Adrenal gland (tissue), 12 donors: ENCODE results near the gene HSPB3. TPM values are rescaled to one million over a fixed set of nuclear protein-coding genes. Genes with fewer than 3 reads are reported as not detected.
A peak's percentile ranks its signal among the peaks of the same experiment; 100 is the strongest.
"Not testable (repeated sequence)": the region's sequence is repeated elsewhere in the genome, so short reads cannot be mapped to it uniquely, and the experiment has no call there.

Source experiments
- DNase-seq, 7 donors: peaks; one replicate each; pipeline ENCODE4 v3.0.0-alpha.2; 2019 to 2020
- H3K27ac ChIP-seq, 5 donors: fragments of 200-600 bp; sonication (generic) in 4 of 5; 1 replicate in 3 of 5; 2 replicates in 2 of 5; pipeline versions ENCODE4 v1.5.1 to v1.8.0; 2016 to 2020; ENCODE audit warnings: mild to moderate bottlenecking in 1 of 5
- H3K27me3 ChIP-seq: fragments of 200-600 bp; 2 replicates; pipeline ENCODE4 v1.8.0; 2021
- H3K36me3 ChIP-seq, 2 donors: fragments of 200-600 bp; replicated peaks in 1 of 2; 1 replicate in 1 of 2; 2 replicates in 1 of 2; pipeline versions ENCODE4 v1.5.1 to v1.8.0; 2018 to 2022
- H3K4me1 ChIP-seq, 2 donors: fragments of 200-600 bp; replicated peaks in 1 of 2; 1 replicate in 1 of 2; 2 replicates in 1 of 2; pipeline versions ENCODE4 v1.5.1 to v1.8.0; 2018 to 2021
- H3K4me3 ChIP-seq, 4 donors: fragments of 200-600 bp; sonication (generic) in 3 of 4; one replicate each; pipeline ENCODE4 v1.5.1; 2016 to 2018
- H3K9me3 ChIP-seq, 3 donors: fragments of 200-600 bp; sonication (generic) in 1 of 3; replicated peaks in 1 of 3; 1 replicate in 2 of 3; 2 replicates in 1 of 3; pipeline versions ENCODE4 v1.5.1 to v1.8.0; 2016 to 2021
- POLR2A ChIP-seq, 2 donors: fragments of 450-650 bp; IDR thresholded peaks; one replicate each; pipeline ENCODE4 v1.6.1; 2017; ENCODE audit warnings: antibody characterized with exemption in 2 of 2, mild to moderate bottlenecking in 2 of 2, moderate library complexity in 1 of 2
- WGBS, 4 donors: extraction: QIAGEN DNeasy Blood & Tissue Kit in 2 of 4; methylation state at CpG; one replicate each; pipeline versions ENCODE4 v1.1.5 to v1.1.7; 2013 to 2017; 5-methylcytosine and 5-hydroxymethylcytosine counted together
- intact Hi-C, 2 donors: fragments of 100-400 bp; cut with DNase I; formaldehyde crosslinking; loops; one replicate each; pipeline versions ENCODE4 v1.14.1 to v1.15.0; 2022 to 2023
- polyA plus RNA-seq, 3 donors: library from polyadenylated mRNA; stranded (reverse); fragments of 200-250 nt in 2 of 3; fragments of 350-450 nt in 1 of 3; fragmentation: Illumina TruSeq in 1 of 3; extraction: RNeasy Lipid Tissue Mini Kit (QIAGEN cat#74804) in 1 of 3; gene quantifications; one replicate each; pipeline ENCODE4 v1.2.3, GENCODE V29; 2013 to 2014
- total RNA-seq, 9 donors: library from RNA; depleted of rRNA in 4 of 9; stranded (reverse); fragments of >200 nt in 4 of 9; fragments of 120-200 nt in 1 of 9; fragmentation: NEBNext Ultra II Directional in 1 of 9; extraction: Animal tissue kit (Norgen Biotek cat#: 25700) in 1 of 9; gene quantifications; one replicate each; pipeline versions ENCODE4 v1.1.0 to v1.2.4, GENCODE V29; 2013 to 2023
- TF ChIP-seq, protein P1 (sequence below), 6 experiments: fragments of 450-650 bp in 4 of 6; fragments of 200-600 bp in 2 of 6; sonication (generic) in 1 of 6; IDR thresholded peaks; 1 replicate in 5 of 6; 2 replicates in 1 of 6; pipeline versions ENCODE4 v1.5.1 to v1.8.0; 2016 to 2021; ENCODE audit warnings: antibody characterized with exemption in 6 of 6, mild to moderate bottlenecking in 2 of 6, moderate library complexity in 1 of 6
- donor health status: healthy with polysubstance abuse.
- donor health status: Bipolar disorder and iron deficiency.
- donor health status: DM: yes; HTN: yes; CAD: no.
- donor health status: DM: no; HTN: no; CAD: no.
- donor health status: DM: no; HTN: no; CAD: no.
- donor health status: DM: yes; HTN: yes; CAD: no.

HSPB3 gene
- total and polyA plus RNA-seq, 12 donors, result 0.28 to 0.64 (median 0.54) TPM; not detected in 9

GRCh38 chr5:54484219-54484894, 28.9 kb downstream of the HSPB3 start:
- Histone ChIP-seq H3K27ac (no peak overlapping the region), H3K9me3 (no peaks in the 10 kb centered on the region), H3K4me3 (no peak overlapping the region), H3K4me1 (no peaks in the 10 kb centered on the region), H3K27me3 (no peaks in the 10 kb centered on the region), H3K36me3 (no peaks in the 10 kb centered on the region)
- WGBS, 4 donors, result 59 to 76% (median 70%) methylated on average over 5 of the region's 5 CpGs
- no peak for DNase-seq
- TF ChIP-seq, protein P1, sequence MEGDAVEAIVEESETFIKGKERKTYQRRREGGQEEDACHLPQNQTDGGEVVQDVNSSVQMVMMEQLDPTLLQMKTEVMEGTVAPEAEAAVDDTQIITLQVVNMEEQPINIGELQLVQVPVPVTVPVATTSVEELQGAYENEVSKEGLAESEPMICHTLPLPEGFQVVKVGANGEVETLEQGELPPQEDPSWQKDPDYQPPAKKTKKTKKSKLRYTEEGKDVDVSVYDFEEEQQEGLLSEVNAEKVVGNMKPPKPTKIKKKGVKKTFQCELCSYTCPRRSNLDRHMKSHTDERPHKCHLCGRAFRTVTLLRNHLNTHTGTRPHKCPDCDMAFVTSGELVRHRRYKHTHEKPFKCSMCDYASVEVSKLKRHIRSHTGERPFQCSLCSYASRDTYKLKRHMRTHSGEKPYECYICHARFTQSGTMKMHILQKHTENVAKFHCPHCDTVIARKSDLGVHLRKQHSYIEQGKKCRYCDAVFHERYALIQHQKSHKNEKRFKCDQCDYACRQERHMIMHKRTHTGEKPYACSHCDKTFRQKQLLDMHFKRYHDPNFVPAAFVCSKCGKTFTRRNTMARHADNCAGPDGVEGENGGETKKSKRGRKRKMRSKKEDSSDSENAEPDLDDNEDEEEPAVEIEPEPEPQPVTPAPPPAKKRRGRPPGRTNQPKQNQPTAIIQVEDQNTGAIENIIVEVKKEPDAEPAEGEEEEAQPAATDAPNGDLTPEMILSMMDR (IDR thresholded peaks at IDR 0.05), result no peak
- intact Hi-C loops, result no loop called here

GRCh38 chr5:54485659-54486058, 30.2 kb downstream of the HSPB3 start:
- H3K27ac ChIP-seq, H3K9me3 ChIP-seq, H3K36me3 ChIP-seq, H3K4me3 ChIP-seq, intact Hi-C loops, DNase-seq, H3K4me1 ChIP-seq, H3K27me3 ChIP-seq: not testable (repeated sequence)

GRCh38 chr5:54489648-54489979, 34.1 kb downstream of the HSPB3 start:
- H3K27me3 ChIP-seq, H3K4me3 ChIP-seq, H3K9me3 ChIP-seq, H3K36me3 ChIP-seq, DNase-seq, intact Hi-C loops, H3K27ac ChIP-seq, H3K4me1 ChIP-seq: not testable (repeated sequence)
- TF ChIP-seq, protein P1 (IDR thresholded peaks at IDR 0.05), result peak in 2 of 6 experiments; percentile 1 to 9
- 16 to 50% (median 23%) methylated on average over 2 of the region's 2 CpGs for WGBS, 4 donors

GRCh38 chr5:54491326-54491725, 35.8 kb downstream of the HSPB3 start:
- intact Hi-C loops, result loop anchor here in 1 of 2 donors (5.0 to 10.0 kb wide), 2 partner anchors 49 to 247 kb away; no protein-coding TSS in a partner anchor
- Histone ChIP-seq H3K9me3 (no peaks in the 10 kb centered on the region), H3K4me3 (no peak overlapping the region)

GRCh38 chr5:54492178-54492577, 36.7 kb downstream of the HSPB3 start:
- intact Hi-C loops, result loop anchor here in 1 of 2 donors (5.0 to 10.0 kb wide), 2 partner anchors 50 to 247 kb away; no protein-coding TSS in a partner anchor
- TF ChIP-seq, protein P1 (IDR thresholded peaks at IDR 0.05), result no peak
- no peak for TF ChIP-seq POLR2A (IDR thresholded peaks at IDR 0.05)

More at GRCh38 chr5:54491326-54491725, 35.8 kb downstream of the HSPB3 start:
- Histone ChIP-seq H3K36me3 (no peaks in the 10 kb centered on the region), H3K4me1 (no peaks in the 10 kb centered on the region), H3K27ac (no peak overlapping the region), H3K27me3 (no peaks in the 10 kb centered on the region)
- no peak for TF ChIP-seq POLR2A (IDR thresholded peaks at IDR 0.05)
- DNase-seq, result no peak
- WGBS, 4 donors, result 73 to 100% (median 87%) methylated on average over 1 of the region's 1 CpG

More at GRCh38 chr5:54492178-54492577, 36.7 kb downstream of the HSPB3 start:
- Histone ChIP-seq H3K9me3 (no peaks in the 10 kb centered on the region), H3K4me1 (no peaks in the 10 kb centered on the region), H3K4me3 (no peak overlapping the region), H3K27me3 (no peaks in the 10 kb centered on the region), H3K27ac (no peak overlapping the region), H3K36me3 (no peaks in the 10 kb centered on the region)
- WGBS, 4 donors, result 36 to 56% (median 44%) methylated on average over 2 of the region's 2 CpGs
- DNase-seq, result no peak
